Caco-2 (cell line): ENCODE measurements around the gene DEPDC5. TPM values are rescaled to one million over a fixed set of nuclear protein-coding genes. Genes with fewer than 3 reads are reported as not detected.

Source experiments
- BruUV-seq: library from RNA; stranded (reverse); fragments of 400-500 nt; replicated peaks from 2 replicates; lab custom pipeline; 2021; lab: Mats Ljungman, UMichigan
- CTCF ChIA-PET: fragments of 300-600 bp; sonication (Branson Sonifier 250); formaldehyde crosslinking; loops from one replicate; lab custom pipeline; 2022; ENCODE audit warnings: antibody characterized with exemption; lab: Charles Lee
- POLR2A ChIA-PET: fragments of 300-600 bp; sonication (Branson Sonifier 250); formaldehyde crosslinking; loops from one replicate; lab custom pipeline; 2022; ENCODE audit warnings: antibody characterized with exemption; lab: Charles Lee
- DNase-seq, 2 experiments: peaks; one replicate each; pipeline versions ENCODE4 v3.0.0 to v3.0.0-alpha.2; 2020 to 2022
- H3K27me3 ChIP-seq: replicated peaks from 2 replicates; pipeline ENCODE4 v1.6.0; 2011; ENCODE audit warnings: low read length; ENCODE audit not compliant: control insufficient read depth, insufficient read depth
- H3K36me3 ChIP-seq: 2 replicates; pipeline ENCODE4 v1.5.1; 2011; ENCODE audit warnings: low read length; ENCODE audit not compliant: control insufficient read depth, insufficient read depth
- H3K4me1 ChIP-seq: fragments of 250-450 bp; sonication (Bioruptor Pico); 2 replicates; pipeline ENCODE4 v1.5.1; 2020; ENCODE audit warnings: mild to moderate bottlenecking
- H3K4me3 ChIP-seq: 2 replicates; pipeline ENCODE4 v1.5.1; 2011; ENCODE audit warnings: low read depth, mild to moderate bottlenecking, control low read depth, low read length
- H3K9me3 ChIP-seq: fragments of 250-450 bp; sonication (Bioruptor Pico); 2 replicates; pipeline ENCODE4 v1.5.1; 2020; ENCODE audit warnings: mild to moderate bottlenecking, moderate library complexity
- H3K27ac Mint-ChIP-seq: one replicate; pipeline ENCODE4 v1.8.0; 2022; ENCODE audit warnings: mixed read lengths; ENCODE audit not compliant: unreplicated experiment
- H3K27me3 Mint-ChIP-seq: one replicate; pipeline ENCODE4 v1.8.0; 2022; ENCODE audit warnings: mixed read lengths; ENCODE audit not compliant: insufficient read depth, unreplicated experiment
- H3K36me3 Mint-ChIP-seq: one replicate; pipeline ENCODE4 v1.8.0; 2022; ENCODE audit warnings: mild to moderate bottlenecking, mixed read lengths; ENCODE audit not compliant: insufficient read depth, unreplicated experiment
- H3K4me1 Mint-ChIP-seq: one replicate; pipeline ENCODE4 v1.8.0; 2022; ENCODE audit warnings: low read depth, mixed read lengths; ENCODE audit not compliant: unreplicated experiment
- H3K4me3 Mint-ChIP-seq: one replicate; pipeline ENCODE4 v1.8.0; 2022; ENCODE audit warnings: mild to moderate bottlenecking, moderate library complexity, mixed read lengths; ENCODE audit not compliant: unreplicated experiment
- H3K9me3 Mint-ChIP-seq: one replicate; pipeline ENCODE4 v1.8.0; 2022; ENCODE audit warnings: mixed read lengths; ENCODE audit not compliant: unreplicated experiment
- CTCF ChIP-seq, 2 experiments: fragments of 200-600 bp in 1 of 2; IDR thresholded peaks; 1 replicate in 1 of 2; 2 replicates in 1 of 2; pipeline versions ENCODE4 v1.5.1 to v1.8.0; 2011 to 2022; ENCODE audit warnings: antibody characterized with exemption in 1 of 2, control low read depth in 1 of 2, inconsistent platforms in 1 of 2, low read depth in 1 of 2, low read length in 1 of 2, mild to moderate bottlenecking in 1 of 2, moderate library complexity in 1 of 2; ENCODE audit not compliant: insufficient read depth in 1 of 2, severe bottlenecking in 1 of 2, unreplicated experiment in 1 of 2
- intact Hi-C: fragments of 100-400 bp; cut with micrococcal nuclease; formaldehyde crosslinking; loops from one replicate; pipeline ENCODE4 v1.10.0; 2022; ENCODE audit not compliant: unreplicated experiment
- total RNA-seq: library from RNA; stranded (reverse); gene quantifications from 2 replicates; pipeline ENCODE4 v1.2.3, GENCODE V29; 2022

DEPDC5 gene
- total RNA-seq, 1 experiment from 2014 or later: 19.4 TPM

GRCh38 chr22:31866918-31867317 is 113.1 kb downstream of the DEPDC5 start:
- ChIA-PET POLR2A (no interaction called here), CTCF (no interaction called here)
- no peak overlapping the region for H3K4me3 ChIP-seq
- TF ChIP-seq CTCF (IDR thresholded peaks at IDR 0.05; ENCODE audit: insufficient read depth in 1 of 2, low read depth in 1 of 2, low read length in 1 of 2, severe bottlenecking in 1 of 2, unreplicated experiment in 1 of 2): no peak
- no TSS peak for BruUV-seq
- no peaks in the 10 kb centered on the region for H3K4me1 ChIP-seq
- no peaks in the 10 kb centered on the region for H3K36me3 ChIP-seq
- H3K9me3 ChIP-seq: no peaks in the 10 kb centered on the region
- DNase-seq: no peak
- intact Hi-C loops: no loop called here
- Mint-ChIP-seq H3K27ac (no peak overlapping the region), H3K36me3 (peaks cover 19% of the 10 kb centered on the region), H3K9me3 (no peaks in the 10 kb centered on the region), H3K4me1 (no peaks in the 10 kb centered on the region), H3K4me3 (no peak overlapping the region), H3K27me3 (no peaks in the 10 kb centered on the region)
- no peaks in the 10 kb centered on the region for H3K27me3 ChIP-seq

DNA sequence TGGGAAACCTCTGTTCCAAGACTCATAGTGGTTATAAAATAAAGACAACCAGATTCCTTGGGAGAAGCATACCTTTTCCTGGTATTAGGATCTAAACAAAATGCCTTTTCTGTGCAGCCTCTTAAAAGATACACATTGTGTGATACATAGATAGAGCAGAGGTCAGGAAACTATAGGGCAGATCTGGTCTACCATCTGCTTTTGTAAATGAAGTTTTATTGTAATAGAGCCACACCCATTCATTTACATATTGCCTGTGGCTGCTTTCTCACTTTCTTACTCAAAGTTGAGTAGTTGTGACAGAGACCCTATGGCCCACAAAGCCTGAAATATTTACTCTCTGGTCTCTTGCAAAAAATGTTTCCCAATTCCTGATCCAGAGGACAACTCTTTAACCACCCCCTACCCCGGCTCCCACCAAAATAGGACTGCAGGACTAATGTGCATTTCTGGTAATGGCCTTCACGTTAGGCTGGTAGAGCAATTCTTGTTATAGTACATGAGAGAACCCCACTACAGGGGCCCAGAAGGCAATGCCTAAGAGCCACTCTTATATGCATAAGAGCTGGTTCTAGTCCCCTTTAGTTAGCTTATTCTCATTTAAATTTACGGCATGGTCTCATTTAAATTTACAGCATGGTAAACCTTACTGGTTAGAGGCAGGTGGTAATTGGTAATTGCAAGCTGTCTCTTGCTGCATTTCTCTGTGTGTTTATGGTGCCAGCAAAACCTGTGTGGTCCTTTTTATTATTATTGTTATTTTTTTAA is 113.8 kb downstream of the DEPDC5 start:
- intact Hi-C loops: no loop called here
- H3K4me1 ChIP-seq: no peaks in the 10 kb centered on the region
- ChIA-PET POLR2A (no interaction called here), CTCF (interaction anchor here (0.8 kb wide), 1 partner anchor 103 kb away, joined by 3 read pairs; no protein-coding TSS in a partner anchor)
- H3K4me3 ChIP-seq: no peak overlapping the region
- H3K9me3 Mint-ChIP-seq: no peaks in the 10 kb centered on the region
- H3K27ac Mint-ChIP-seq: no peak overlapping the region
- H3K4me1 Mint-ChIP-seq: no peaks in the 10 kb centered on the region
- TF ChIP-seq CTCF (IDR thresholded peaks at IDR 0.05; ENCODE audit: insufficient read depth in 1 of 2, low read depth in 1 of 2, low read length in 1 of 2, severe bottlenecking in 1 of 2, unreplicated experiment in 1 of 2): no peak
- H3K9me3 ChIP-seq: no peaks in the 10 kb centered on the region
- no peaks in the 10 kb centered on the region for H3K27me3 Mint-ChIP-seq
- no TSS peak for BruUV-seq
- H3K4me3 Mint-ChIP-seq: no peak overlapping the region
- H3K27me3 ChIP-seq: no peaks in the 10 kb centered on the region
- no peaks in the 10 kb centered on the region for H3K36me3 ChIP-seq
- H3K36me3 Mint-ChIP-seq: peaks cover 19% of the 10 kb centered on the region
- no peak for DNase-seq

DNA sequence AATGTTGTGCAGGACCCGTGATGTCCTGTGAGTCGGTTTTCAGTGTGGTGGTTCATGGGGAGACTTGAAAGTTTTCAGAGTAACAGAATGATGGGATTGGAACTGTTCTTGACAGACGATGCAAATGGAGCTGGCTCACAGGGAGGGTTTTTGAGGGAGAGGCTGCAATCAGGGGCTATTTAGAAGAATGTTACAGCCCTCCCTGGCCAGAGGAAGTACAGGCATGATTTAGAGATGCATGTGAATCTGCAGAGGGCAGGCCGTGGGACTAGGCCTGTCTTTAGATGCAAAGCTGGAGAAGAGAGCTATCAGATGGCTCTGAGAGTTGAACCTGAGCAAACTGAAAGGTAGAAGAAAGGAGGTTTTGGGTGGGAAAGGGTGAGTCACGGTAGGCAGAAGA is 115.9 kb downstream of the DEPDC5 start:
- H3K9me3 ChIP-seq: no peaks in the 10 kb centered on the region
- no TSS peak for BruUV-seq
- no peak for TF ChIP-seq CTCF (IDR thresholded peaks at IDR 0.05; ENCODE audit: insufficient read depth in 1 of 2, low read depth in 1 of 2, low read length in 1 of 2, severe bottlenecking in 1 of 2, unreplicated experiment in 1 of 2)
- no peaks in the 10 kb centered on the region for H3K27me3 Mint-ChIP-seq
- no peak overlapping the region for H3K4me3 ChIP-seq
- H3K27me3 ChIP-seq: no peaks in the 10 kb centered on the region
- ChIA-PET CTCF (interaction anchor here (1.0 kb wide), 1 partner anchor 101 kb away, joined by 4 read pairs; no protein-coding TSS in a partner anchor), POLR2A (interaction anchor here (0.5 kb wide), 1 partner anchor 114 kb away, joined by 3 read pairs; no protein-coding TSS in a partner anchor)
- no peaks in the 10 kb centered on the region for H3K4me1 Mint-ChIP-seq
- H3K27ac Mint-ChIP-seq: no peak overlapping the region
- H3K36me3 ChIP-seq: no peaks in the 10 kb centered on the region; the same call in 1 of the 2 replicates
- no peaks in the 10 kb centered on the region for H3K9me3 Mint-ChIP-seq
- no peak for DNase-seq
- H3K36me3 Mint-ChIP-seq: peaks cover 27% of the 10 kb centered on the region
- H3K4me1 ChIP-seq: no peaks in the 10 kb centered on the region
- intact Hi-C loops: no loop called here
- H3K4me3 Mint-ChIP-seq: no peak overlapping the region
